Thymus (tissue), 11 donors: ENCODE results near the gene ANKS1A. TPM values are rescaled to one million over a fixed set of nuclear protein-coding genes. Genes with fewer than 3 reads are reported as not detected.

Source experiments
- DNase-seq, 9 donors: peaks; one replicate each; pipeline ENCODE4 v3.0.0-alpha.2; 2013; ENCODE audit warnings: low spot score in 9 of 9, low read depth in 6 of 9, missing footprints in 1 of 9
- H3K27ac ChIP-seq, 2 donors: one replicate each; pipeline ENCODE4 v1.5.1; 2013; ENCODE audit warnings: control low read depth in 1 of 2, low read depth in 1 of 2, low read length in 1 of 2, mild to moderate bottlenecking in 1 of 2, moderate library complexity in 1 of 2
- H3K27me3 ChIP-seq, 2 donors: one replicate each; pipeline ENCODE4 v1.5.1; 2013; ENCODE audit warnings: low read length in 1 of 2; ENCODE audit not compliant: control insufficient read depth in 2 of 2, insufficient read depth in 1 of 2
- H3K36me3 ChIP-seq, 2 donors: one replicate each; pipeline ENCODE4 v1.5.1; 2013; ENCODE audit warnings: low read length in 1 of 2, mild to moderate bottlenecking in 1 of 2, moderate library complexity in 1 of 2; ENCODE audit not compliant: control insufficient read depth in 2 of 2, insufficient read depth in 2 of 2
- H3K4me1 ChIP-seq, 2 donors: one replicate each; pipeline ENCODE4 v1.5.1; 2013; ENCODE audit warnings: low read length in 2 of 2; ENCODE audit not compliant: control insufficient read depth in 2 of 2, insufficient read depth in 2 of 2
- H3K4me3 ChIP-seq, 2 donors: one replicate each; pipeline ENCODE4 v1.5.1; 2013; ENCODE audit warnings: low read length in 2 of 2, control low read depth in 1 of 2, mild to moderate bottlenecking in 1 of 2
- H3K9me3 ChIP-seq, 2 donors: one replicate each; pipeline ENCODE4 v1.5.1; 2013; ENCODE audit warnings: low read length in 1 of 2, mild to moderate bottlenecking in 1 of 2; ENCODE audit not compliant: control insufficient read depth in 2 of 2, insufficient read depth in 1 of 2
- WGBS: extraction: QIAGEN DNeasy Blood & Tissue Kit; methylation state at CpG from one replicate; pipeline ENCODE4 v1.1.7; 2013; 5-methylcytosine and 5-hydroxymethylcytosine counted together
- polyA plus RNA-seq: library from polyadenylated mRNA; stranded (reverse); fragments of 200-250 nt; gene quantifications from one replicate; pipeline ENCODE4 v1.2.3, GENCODE V29; 2013
- total RNA-seq: library from RNA; stranded (reverse); fragments of 120-200 nt; gene quantifications from one replicate; pipeline ENCODE4 v1.2.4, GENCODE V29; 2013
- donor health status: healthy.

Gene ANKS1A
- total and polyA plus RNA-seq, 2 donors = 6.9 to 7.7 TPM

DNA sequence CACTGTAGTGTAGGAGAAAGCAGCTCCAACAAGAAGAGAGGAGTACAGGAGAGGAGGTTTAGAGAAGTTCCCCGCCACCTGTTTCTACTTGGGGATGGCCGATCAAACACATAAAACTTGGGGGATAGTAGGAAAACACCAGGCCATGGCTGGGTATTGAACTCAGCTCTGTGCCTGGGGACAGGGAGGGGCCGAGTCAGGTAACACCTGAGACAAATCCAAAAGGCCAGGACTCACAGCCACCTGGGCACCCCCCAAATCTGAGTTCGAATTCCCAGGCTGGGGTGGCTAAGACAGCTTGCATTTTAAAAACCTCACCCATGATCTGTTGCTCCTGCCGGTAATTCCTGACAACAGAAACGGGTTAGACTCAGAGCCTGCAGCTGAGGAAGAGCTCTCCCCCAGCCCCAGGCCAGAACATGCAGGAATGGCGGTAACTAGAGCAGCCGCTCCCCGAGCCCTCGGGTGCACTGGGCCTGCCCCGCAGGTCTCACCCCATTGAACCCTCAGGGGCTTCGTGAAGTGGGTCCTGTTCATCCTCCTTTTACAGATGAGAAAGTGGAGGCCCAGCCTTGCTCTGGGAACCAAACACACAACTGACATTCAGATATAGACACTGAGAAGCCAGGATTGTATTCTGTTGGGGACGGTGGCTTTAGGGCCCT lies 191.1 kb downstream of the ANKS1A start:
- Histone ChIP-seq H3K4me3 (no peak overlapping the region), H3K27me3 (no peaks in the 10 kb centered on the region), H3K9me3 (no peaks in the 10 kb centered on the region), H3K4me1 (peaks cover 0 to 8% of the 10 kb centered on the region in 2 donors), H3K36me3 (peaks cover 36 to 61% of the 10 kb centered on the region in 2 donors), H3K27ac (no peak overlapping the region)
- WGBS = 98% methylated on average over 13 of the region's 13 CpGs
- no peak for DNase-seq

DNA sequence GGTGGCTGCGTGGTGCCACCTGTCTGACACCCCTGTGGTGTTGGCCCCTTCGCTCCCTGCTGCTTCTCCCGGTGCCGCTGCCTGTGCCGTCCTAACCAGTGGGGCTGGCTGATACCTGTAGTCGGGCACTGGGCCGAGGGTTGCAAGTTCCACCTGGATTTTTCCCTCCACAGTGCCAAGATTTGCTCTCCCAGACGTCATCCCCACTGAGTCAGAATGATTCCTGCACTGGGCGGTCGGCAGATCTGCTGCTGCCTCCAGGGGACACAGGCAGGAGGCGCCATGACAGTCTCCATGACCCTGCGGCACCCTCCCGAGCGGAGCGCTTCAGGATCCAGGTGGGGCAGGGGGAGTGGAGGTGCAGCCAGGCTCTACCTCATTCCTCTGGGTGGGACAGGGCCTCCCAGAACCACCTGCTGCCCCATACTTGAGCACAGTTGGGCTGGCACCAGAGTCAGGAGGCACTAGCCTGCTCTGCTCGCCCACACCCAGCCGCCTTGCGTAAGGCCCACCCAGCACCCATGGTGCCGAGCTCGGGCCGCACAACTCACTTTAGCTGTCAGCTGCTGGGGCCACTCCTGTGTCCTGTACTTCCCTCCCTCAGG lies 191.9 kb downstream of the ANKS1A start:
- 97% methylated on average over 21 of the region's 21 CpGs for WGBS

DNA sequence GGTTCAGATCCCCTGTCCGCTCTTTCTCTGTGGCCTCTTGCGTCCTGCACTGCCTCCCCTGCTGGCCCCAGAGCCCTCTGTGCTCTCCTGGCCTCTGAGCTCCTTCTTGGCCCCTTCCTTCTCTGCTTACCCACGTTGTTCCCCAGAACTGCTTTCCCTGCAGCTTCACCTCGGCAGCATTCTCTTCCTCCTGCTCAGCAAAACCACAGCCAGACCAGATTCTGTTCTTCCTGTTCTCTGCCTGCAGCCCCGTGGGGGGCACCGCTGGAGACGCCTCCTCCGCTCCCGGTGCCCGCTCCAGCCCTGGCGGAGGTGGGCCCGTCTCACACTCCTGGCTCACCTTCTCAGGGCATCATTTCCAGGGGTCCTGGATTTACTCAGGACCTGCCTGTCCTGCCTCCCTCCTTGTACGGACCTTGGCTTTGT lies 192.4 kb downstream of the ANKS1A start:
- H3K36me3 ChIP-seq = peaks cover 39 to 72% of the 10 kb centered on the region in 2 donors
- no peaks in the 10 kb centered on the region for H3K9me3 ChIP-seq
- H3K27ac ChIP-seq = no peak overlapping the region
- peak in 1 of 9 donors; percentile 4 for DNase-seq
- peaks cover 0 to 6% of the 10 kb centered on the region in 2 donors for H3K4me1 ChIP-seq
- H3K4me3 ChIP-seq = no peak overlapping the region
- no peaks in the 10 kb centered on the region for H3K27me3 ChIP-seq
- WGBS = 31% methylated on average over 13 of the region's 13 CpGs

More for the DNA sequence above, 191.9 kb downstream of the ANKS1A start:
- Histone ChIP-seq H3K27ac (no peak overlapping the region), H3K36me3 (peaks cover 37 to 69% of the 10 kb centered on the region in 2 donors), H3K4me3 (no peak overlapping the region), H3K27me3 (no peaks in the 10 kb centered on the region), H3K4me1 (peaks cover 0 to 8% of the 10 kb centered on the region in 2 donors), H3K9me3 (no peaks in the 10 kb centered on the region)
- DNase-seq = no peak

DNA sequence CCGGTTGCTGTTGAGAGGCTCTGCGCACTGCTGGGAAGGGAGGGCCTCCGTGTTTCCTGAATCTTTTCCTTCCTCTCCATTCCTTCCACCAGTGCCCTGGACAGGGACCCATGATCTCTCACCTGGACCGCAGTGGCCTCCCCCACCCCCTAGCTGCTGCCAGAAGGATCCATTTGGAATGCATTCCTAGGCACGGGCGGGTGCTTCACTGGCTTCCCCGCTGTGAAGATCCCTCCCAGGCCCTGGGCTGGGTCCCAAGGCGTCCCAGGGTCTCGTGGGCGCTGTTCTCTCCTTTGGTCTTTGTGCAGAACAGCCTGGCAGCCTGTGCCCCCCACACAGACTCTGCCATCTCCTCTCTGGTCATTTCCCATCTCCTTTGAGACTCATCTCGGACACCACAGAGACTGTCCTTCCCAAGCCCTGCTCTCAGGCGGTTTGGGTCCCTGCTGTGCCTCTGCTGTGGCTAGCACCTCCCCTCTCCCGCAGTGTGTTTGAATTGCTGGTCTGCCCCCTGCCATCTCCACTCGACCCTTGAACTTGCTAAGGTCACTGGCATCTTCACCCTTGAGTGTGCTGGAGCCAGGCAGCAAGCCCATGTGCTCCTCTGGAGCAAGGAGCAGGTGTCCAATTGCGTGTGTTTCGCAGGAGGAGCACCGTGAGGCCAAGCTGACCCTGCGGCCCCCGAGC lies 193.1 kb downstream of the ANKS1A start:
- no peaks in the 10 kb centered on the region for H3K27me3 ChIP-seq
- no peak overlapping the region for H3K27ac ChIP-seq
- DNase-seq = no peak
- WGBS = 89% methylated on average over 19 of the region's 19 CpGs
- no peak overlapping the region for H3K4me3 ChIP-seq
- peaks cover 45 to 78% of the 10 kb centered on the region in 2 donors for H3K36me3 ChIP-seq
- H3K9me3 ChIP-seq = no peaks in the 10 kb centered on the region
- H3K4me1 ChIP-seq = peaks cover 0 to 6% of the 10 kb centered on the region in 2 donors

DNA sequence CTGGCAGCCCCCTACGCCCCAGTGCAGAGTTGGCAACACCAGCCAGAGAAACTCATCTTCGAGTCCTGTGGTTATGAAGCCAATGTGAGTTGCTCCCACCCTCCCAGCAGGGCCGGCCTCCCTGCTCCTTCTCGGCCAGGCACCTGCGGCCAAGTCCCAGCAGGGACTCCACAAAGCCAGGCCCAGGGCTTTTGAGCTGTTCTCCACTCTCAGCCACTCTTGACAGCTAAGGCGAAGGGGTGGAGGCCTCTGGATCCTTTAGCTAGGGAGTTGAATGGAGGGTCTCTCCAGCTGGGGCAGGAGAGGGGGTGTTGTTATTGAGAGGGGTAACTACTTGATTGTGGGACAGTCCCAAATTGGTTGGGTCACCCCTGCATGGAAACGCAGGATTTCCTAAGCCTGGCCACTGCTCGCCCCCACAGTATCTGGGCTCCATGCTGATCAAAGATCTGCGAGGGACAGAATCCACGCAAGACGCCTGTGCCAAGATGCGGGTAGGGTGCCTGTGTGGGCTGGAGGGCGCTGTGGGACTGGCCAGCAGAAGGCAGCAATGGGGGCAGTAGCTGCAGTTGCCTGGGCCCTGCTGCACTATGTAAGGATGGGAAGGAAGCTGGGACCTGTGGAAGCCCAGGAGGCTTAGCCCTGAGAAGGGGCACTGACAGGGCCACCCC lies 193.8 kb downstream of the ANKS1A start:
- no peaks in the 10 kb centered on the region for H3K9me3 ChIP-seq
- H3K36me3 ChIP-seq = peaks cover 50 to 82% of the 10 kb centered on the region in 2 donors
- H3K27ac ChIP-seq = no peak overlapping the region
- no peak overlapping the region for H3K4me3 ChIP-seq
- H3K4me1 ChIP-seq = peaks cover 0 to 6% of the 10 kb centered on the region in 2 donors
- no peak for DNase-seq
- 98% methylated on average over 13 of the region's 13 CpGs for WGBS
- H3K27me3 ChIP-seq = no peaks in the 10 kb centered on the region

DNA sequence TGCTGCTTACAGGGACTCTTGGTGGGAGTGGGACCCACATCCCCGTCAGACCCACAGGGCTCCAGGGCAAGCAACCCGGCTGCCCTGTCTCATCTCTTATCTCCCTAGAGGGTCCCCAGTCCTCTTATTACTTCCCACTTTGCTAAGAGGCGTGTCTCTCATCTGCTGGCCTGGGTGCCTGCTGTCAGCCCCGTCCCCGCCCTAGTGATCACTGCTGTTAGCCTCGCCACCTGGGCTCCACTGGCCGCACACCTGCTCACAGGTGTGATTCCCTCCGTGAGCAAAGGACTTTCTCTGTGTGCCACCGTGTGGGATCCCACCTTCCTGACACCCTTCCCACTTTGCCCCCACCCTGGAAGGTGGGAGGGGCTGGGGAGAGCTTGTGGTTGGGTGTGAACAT lies 194.5 kb downstream of the ANKS1A start:
- Histone ChIP-seq H3K36me3 (peaks cover 47 to 82% of the 10 kb centered on the region in 2 donors), H3K9me3 (no peaks in the 10 kb centered on the region), H3K27ac (no peak overlapping the region), H3K4me3 (no peak overlapping the region), H3K4me1 (peaks cover 0 to 6% of the 10 kb centered on the region in 2 donors), H3K27me3 (no peaks in the 10 kb centered on the region)
- 97% methylated on average over 9 of the region's 9 CpGs for WGBS
- no peak for DNase-seq

DNA sequence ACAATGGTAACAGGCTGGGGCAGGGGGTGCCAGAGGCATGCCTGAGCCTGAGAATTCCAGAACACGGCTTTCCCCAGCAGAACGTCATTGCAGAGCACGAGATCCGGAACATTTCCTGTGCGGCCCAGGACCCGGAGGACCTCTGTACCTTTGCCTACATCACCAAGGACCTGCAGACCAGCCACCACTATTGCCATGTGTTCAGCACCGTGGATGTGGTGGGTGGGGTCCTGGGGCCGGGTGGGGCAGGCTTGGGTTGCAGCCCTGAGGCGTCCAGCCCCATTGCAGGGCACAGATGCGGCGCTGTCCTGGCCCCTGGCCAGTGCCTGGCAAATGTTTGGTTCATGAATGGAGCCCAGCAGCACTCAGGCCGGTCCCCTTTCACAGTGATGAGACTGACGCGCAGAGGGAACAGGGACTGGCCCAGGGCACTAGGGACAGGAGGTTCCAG lies 195.0 kb downstream of the ANKS1A start:
- WGBS = 96% methylated on average over 14 of the region's 14 CpGs
- H3K36me3 ChIP-seq = peaks cover 45 to 87% of the 10 kb centered on the region in 2 donors
- H3K27ac ChIP-seq = no peak overlapping the region
- peaks cover 0 to 6% of the 10 kb centered on the region in 2 donors for H3K4me1 ChIP-seq
- no peaks in the 10 kb centered on the region for H3K27me3 ChIP-seq
- no peaks in the 10 kb centered on the region for H3K9me3 ChIP-seq
- no peak for DNase-seq
- no peak overlapping the region for H3K4me3 ChIP-seq

DNA sequence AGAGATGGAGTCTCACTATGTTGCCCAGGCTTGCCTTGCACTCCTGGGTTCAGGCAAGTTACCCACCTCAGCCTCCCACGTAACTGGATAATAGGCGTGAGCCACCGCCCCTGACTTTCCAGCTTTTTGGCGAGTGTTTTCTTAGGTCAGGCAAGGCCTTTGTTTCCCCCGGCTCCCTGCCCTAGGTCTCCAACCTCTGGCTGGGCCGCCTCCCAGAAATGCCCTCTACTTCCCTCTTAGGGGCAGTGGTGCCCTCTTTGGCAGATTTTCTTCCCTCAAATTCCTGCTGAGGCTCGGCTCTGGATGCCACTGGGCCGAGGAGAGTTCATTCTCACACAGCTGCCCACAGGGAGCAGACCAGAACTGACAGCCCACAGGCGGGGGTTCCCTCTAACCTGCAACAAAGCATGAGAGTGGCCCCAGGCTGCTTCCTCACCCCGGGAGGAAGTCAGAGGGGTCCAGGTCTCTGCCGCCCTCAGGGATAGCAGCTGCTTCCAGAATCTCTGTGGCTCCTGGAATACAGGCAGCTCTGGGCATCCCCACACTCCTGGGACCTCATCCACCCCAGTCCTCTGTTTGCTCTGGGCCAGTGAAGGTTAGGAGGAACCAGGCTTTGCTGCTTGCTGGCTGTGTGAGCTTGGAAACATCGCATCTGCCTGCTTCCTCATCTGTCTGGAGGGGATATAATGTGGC lies 195.6 kb downstream of the ANKS1A start:
- Histone ChIP-seq H3K27ac (no peak overlapping the region), H3K9me3 (no peaks in the 10 kb centered on the region), H3K36me3 (peaks cover 39 to 85% of the 10 kb centered on the region in 2 donors), H3K4me3 (no peak overlapping the region), H3K27me3 (no peaks in the 10 kb centered on the region), H3K4me1 (peaks cover 0 to 6% of the 10 kb centered on the region in 2 donors)
- WGBS = 94% methylated on average over 12 of the region's 12 CpGs
- no peak for DNase-seq
